ENCODE results near the gene EGFL6. TPM values are rescaled to one million over a fixed set of nuclear protein-coding genes. Genes with fewer than 3 reads are reported as not detected.

EGFL6 gene
- total and polyA plus RNA-seq, 4 donors: 0.02 to 0.23 TPM; not detected in 2

DNA sequence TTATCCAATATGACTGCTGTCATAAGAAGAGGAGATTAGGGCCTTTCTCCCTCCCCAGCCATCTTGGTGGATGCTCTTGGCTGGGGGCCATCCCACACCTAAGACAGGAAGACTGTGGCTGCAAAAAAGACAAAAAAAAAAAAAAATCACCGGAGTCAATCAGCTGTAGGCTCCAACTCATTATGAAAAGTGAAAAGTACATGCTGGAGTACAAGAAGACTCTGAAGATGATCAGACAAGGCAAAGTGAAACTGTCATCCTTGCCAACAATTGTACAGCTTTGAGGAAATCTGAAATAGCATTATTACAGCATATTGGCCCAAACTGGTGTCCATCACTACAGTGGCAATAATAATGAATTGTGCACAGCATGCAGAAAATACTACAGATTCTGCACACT is 5.2 kb downstream of the EGFL6 start (continued):
- no peak for TF ChIP-seq REST (IDR thresholded peaks at IDR 0.05)
- no peak for TF ChIP-seq HNF4A (conservative IDR thresholded peaks at IDR 0.05)
- no peak for TF ChIP-seq TAF1 (conservative IDR thresholded peaks at IDR 0.05)
- TF ChIP-seq RXRA (IDR thresholded peaks at IDR 0.05): no peak
- TF ChIP-seq HNF4G (IDR thresholded peaks at IDR 0.05): no peak

- no peak for DNase-seq (ENCODE audit: low spot score)
- no peaks in the 10 kb centered on the region for H3K9me3 ChIP-seq (ENCODE audit: control insufficient read depth in 4 of 4, low read length in 3 of 4)
- peaks cover 0 to 2% (median 0%) of the 10 kb centered on the region in 4 donors for H3K27me3 ChIP-seq (ENCODE audit: control insufficient read depth in 4 of 4, insufficient read depth in 4 of 4, low read length in 3 of 4)
- no peaks in the 10 kb centered on the region for H3K4me1 ChIP-seq (ENCODE audit: control insufficient read depth in 4 of 4, insufficient read depth in 4 of 4, low read length in 3 of 4)
- no peaks in the 10 kb centered on the region for H3K36me3 ChIP-seq (ENCODE audit: control insufficient read depth in 4 of 4, insufficient read depth in 3 of 4, low read depth in 1 of 4, low read length in 3 of 4)
- 92% methylated on average over 4 of the region's 4 CpGs for WGBS
- H3K4me3 ChIP-seq (ENCODE audit: low read depth in 1 of 3, low read length in 3 of 3): no peak overlapping the region
- H3K9ac ChIP-seq (ENCODE audit: low read depth in 1 of 2, low read length in 2 of 2): no peak overlapping the region
- no peak for TF ChIP-seq MAX (IDR thresholded peaks at IDR 0.05)
- TF ChIP-seq, protein P1, sequence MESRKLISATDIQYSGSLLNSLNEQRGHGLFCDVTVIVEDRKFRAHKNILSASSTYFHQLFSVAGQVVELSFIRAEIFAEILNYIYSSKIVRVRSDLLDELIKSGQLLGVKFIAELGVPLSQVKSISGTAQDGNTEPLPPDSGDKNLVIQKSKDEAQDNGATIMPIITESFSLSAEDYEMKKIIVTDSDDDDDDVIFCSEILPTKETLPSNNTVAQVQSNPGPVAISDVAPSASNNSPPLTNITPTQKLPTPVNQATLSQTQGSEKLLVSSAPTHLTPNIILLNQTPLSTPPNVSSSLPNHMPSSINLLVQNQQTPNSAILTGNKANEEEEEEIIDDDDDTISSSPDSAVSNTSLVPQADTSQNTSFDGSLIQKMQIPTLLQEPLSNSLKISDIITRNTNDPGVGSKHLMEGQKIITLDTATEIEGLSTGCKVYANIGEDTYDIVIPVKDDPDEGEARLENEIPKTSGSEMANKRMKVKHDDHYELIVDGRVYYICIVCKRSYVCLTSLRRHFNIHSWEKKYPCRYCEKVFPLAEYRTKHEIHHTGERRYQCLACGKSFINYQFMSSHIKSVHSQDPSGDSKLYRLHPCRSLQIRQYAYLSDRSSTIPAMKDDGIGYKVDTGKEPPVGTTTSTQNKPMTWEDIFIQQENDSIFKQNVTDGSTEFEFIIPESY (IDR thresholded peaks at IDR 0.05): no peak
- no peak for TF ChIP-seq NR2F2 (IDR thresholded peaks at IDR 0.05)
- no peak for TF ChIP-seq RAD21 (IDR thresholded peaks at IDR 0.05)
- no peak for TF ChIP-seq GABPA (IDR thresholded peaks at IDR 0.05 in 1 of 2, conservative IDR thresholded peaks at IDR 0.05 in 1 of 2)
- no peak for TF ChIP-seq JUND (IDR thresholded peaks at IDR 0.05)
- TF ChIP-seq, protein P2, sequence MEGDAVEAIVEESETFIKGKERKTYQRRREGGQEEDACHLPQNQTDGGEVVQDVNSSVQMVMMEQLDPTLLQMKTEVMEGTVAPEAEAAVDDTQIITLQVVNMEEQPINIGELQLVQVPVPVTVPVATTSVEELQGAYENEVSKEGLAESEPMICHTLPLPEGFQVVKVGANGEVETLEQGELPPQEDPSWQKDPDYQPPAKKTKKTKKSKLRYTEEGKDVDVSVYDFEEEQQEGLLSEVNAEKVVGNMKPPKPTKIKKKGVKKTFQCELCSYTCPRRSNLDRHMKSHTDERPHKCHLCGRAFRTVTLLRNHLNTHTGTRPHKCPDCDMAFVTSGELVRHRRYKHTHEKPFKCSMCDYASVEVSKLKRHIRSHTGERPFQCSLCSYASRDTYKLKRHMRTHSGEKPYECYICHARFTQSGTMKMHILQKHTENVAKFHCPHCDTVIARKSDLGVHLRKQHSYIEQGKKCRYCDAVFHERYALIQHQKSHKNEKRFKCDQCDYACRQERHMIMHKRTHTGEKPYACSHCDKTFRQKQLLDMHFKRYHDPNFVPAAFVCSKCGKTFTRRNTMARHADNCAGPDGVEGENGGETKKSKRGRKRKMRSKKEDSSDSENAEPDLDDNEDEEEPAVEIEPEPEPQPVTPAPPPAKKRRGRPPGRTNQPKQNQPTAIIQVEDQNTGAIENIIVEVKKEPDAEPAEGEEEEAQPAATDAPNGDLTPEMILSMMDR (IDR thresholded peaks at IDR 0.05; ENCODE audit: low read depth, low read length, missing input control): no peak
- TF ChIP-seq RXRA (IDR thresholded peaks at IDR 0.05): no peak
- no peak for TF ChIP-seq HNF4A (conservative IDR thresholded peaks at IDR 0.05)
- TF ChIP-seq, protein P3, sequence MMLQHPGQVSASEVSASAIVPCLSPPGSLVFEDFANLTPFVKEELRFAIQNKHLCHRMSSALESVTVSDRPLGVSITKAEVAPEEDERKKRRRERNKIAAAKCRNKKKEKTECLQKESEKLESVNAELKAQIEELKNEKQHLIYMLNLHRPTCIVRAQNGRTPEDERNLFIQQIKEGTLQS (IDR thresholded peaks at IDR 0.05): no peak
- no peak for TF ChIP-seq FOXA2 (IDR thresholded peaks at IDR 0.05)
- TF ChIP-seq YY1 (IDR thresholded peaks at IDR 0.05): no peak
- TF ChIP-seq FOXA1 (IDR thresholded peaks at IDR 0.05): no peak
- no peak for TF ChIP-seq SP1 (IDR thresholded peaks at IDR 0.05)
- TF ChIP-seq HNF4G (IDR thresholded peaks at IDR 0.05): no peak
- H3K27ac ChIP-seq (ENCODE audit: low read depth in 1 of 2, low read length in 2 of 2): no peak overlapping the region
Observed at GRCh38 chrX:13579661-13580060, 10.3 kb downstream of the EGFL6 start.
